ENCODE measurements around the gene SIGLECL1. TPM values are rescaled to one million over a fixed set of nuclear protein-coding genes. Genes with fewer than 3 reads are reported as not detected.

The SIGLECL1 gene
- total RNA-seq, 1 experiment from 2014 or later, result not detected

Small RNA genes within 50 kb of the gene (microRNA-seq; reads per million reads assigned to microRNA genes)
- not detected for gene MIR8074

Other genes with a start within 250 kb of the SIGLECL1 start
- not detected in 2 replicates for gene KLK8, start 249.5 kb upstream of the SIGLECL1 start, total RNA-seq (2022)
- gene KLK10, start 231.4 kb upstream of the SIGLECL1 start, total RNA-seq (2022), result not detected in 2 replicates
- gene KLK11, start 224.5 kb upstream of the SIGLECL1 start, total RNA-seq (2022), result not detected in 2 replicates
- gene KLK12, start 216.1 kb upstream of the SIGLECL1 start, total RNA-seq (2022), result not detected in 2 replicates
- gene KLK13, start 186.0 kb upstream of the SIGLECL1 start, total RNA-seq (2022), result not detected in 2 replicates
- gene KLK14, start 168.2 kb upstream of the SIGLECL1 start, total RNA-seq (2022), result 0.30 TPM in 1 of 2 replicates, not detected in the other
- gene CTU1, start 142.7 kb upstream of the SIGLECL1 start, total RNA-seq (2022), result 9.9 and 12.7 TPM in 2 replicates
- gene SIGLEC9, start 126.2 kb upstream of the SIGLECL1 start, total RNA-seq (2022), result not detected in 2 replicates
- gene SIGLEC7, start 108.8 kb upstream of the SIGLECL1 start, total RNA-seq (2022), result not detected in 2 replicates
- gene CD33, start 26.0 kb upstream of the SIGLECL1 start, total RNA-seq (2022), result 0.33 TPM in 1 of 2 replicates, not detected in the other
- gene IGLON5, start 60.6 kb downstream of the SIGLECL1 start, total RNA-seq (2022), result not detected in 2 replicates
- 0.58 and 0.74 TPM in 2 replicates for gene VSIG10L, start 91.1 kb downstream of the SIGLECL1 start, total RNA-seq (2022)
- gene ETFB, start 115.3 kb downstream of the SIGLECL1 start, total RNA-seq (2022), result 109 and 114 TPM in 2 replicates
- gene CLDND2, start 117.9 kb downstream of the SIGLECL1 start, total RNA-seq (2022), result 0.79 TPM in 1 of 2 replicates, not detected in the other
- gene NKG7, start 121.6 kb downstream of the SIGLECL1 start, total RNA-seq (2022), result not detected in 2 replicates
- gene LIM2, start 136.9 kb downstream of the SIGLECL1 start, total RNA-seq (2022), result not detected in 2 replicates
- gene C19orf84, start 139.5 kb downstream of the SIGLECL1 start, total RNA-seq (2022), result not detected in 2 replicates
- gene SIGLEC10, start 166.6 kb downstream of the SIGLECL1 start, total RNA-seq (2022), result not detected in 2 replicates
- gene SIGLEC8, start 207.4 kb downstream of the SIGLECL1 start, total RNA-seq (2022), result not detected in 2 replicates
- not detected in 2 replicates for gene CEACAM18, start 227.5 kb downstream of the SIGLECL1 start, total RNA-seq (2022)

Measured in MCF 10A (cell line).